HG03558 (cell line): ENCODE results near the gene RBMS3.

Experiments
- ATAC-seq: cut with Tn5 transposase; IDR thresholded peaks from one replicate; pipeline ENCODE4 v1.9.1; 2021; ENCODE audit warnings: moderate number of reproducible peaks; ENCODE audit not compliant: unreplicated experiment; ENCODE audit errors: extremely low read depth

RBMS3 gene

DNA sequence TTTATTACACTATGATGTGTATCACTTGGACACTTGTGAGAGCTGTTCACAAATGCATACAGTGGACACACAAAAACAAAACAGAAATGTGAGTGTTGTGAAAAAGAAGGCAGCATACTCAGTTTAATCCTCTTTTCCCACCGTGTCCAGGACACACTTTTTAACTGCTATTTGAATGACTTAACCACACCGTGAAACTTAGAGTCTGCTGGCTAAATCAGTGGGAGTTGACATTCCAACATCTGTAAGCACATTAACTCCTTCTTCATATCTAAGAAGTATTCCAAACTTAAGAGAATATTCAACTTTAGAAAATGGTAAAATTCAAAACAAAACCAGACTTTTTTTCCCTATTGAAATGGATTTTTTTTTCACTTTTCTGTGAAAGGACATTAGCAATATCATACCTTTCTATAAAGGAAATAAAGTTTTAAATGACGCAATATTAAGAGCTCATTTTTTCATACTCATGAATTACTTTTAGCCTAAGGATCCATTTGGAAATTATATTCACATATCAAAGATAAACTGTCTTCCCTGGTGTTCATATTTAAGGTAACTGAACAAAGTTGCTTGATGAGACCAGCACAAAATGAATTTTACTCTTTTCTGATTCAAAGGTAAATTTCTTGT, 316.6 kb downstream of the RBMS3 start:
- no peak for ATAC-seq

- no peak for ATAC-seq
Observed at GRCh38 chr3:29601861-29602585, 321.2 kb downstream of the RBMS3 start.

DNA sequence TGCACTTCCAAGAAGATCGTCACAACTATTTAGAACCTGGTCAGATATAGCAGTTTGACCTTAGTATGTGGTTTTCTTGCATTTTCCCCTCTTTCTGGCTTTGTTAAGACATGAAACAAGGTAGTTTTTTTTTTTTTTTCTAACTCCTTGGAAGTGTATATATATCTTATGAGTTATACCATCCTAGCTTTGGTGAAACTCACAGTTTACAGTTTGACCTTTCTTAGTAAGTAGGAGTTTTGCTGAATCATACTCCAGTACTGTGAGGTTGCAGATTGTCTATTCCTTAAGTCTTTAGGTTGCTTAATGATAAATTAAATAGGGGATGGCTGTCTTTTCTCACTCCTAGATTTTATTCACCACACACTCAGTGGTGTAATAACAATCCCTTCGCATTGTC, 325.0 kb downstream of the RBMS3 start:
- no peak for ATAC-seq

DNA sequence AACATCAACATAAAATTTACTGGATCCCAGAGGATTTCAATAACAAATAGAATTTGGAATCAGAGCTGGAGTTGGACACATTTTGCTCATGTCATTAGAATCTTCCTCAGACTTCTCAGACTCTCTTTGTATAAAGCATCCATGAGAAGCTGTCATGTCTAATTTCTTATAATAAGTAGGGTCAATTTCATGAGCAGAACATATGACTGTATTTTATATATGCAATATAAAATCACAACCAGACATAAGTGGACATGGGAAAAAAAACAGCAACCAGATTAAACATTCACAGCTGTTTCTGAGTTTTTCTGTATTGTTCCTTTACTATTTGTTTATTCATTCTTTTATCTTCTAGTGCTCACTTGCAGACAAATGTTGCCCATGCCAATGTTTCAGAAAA, 325.5 kb downstream of the RBMS3 start:
- no peak for ATAC-seq

- no peak for ATAC-seq
Observed at GRCh38 chr3:29608414-29609327, 327.8 kb downstream of the RBMS3 start.

DNA sequence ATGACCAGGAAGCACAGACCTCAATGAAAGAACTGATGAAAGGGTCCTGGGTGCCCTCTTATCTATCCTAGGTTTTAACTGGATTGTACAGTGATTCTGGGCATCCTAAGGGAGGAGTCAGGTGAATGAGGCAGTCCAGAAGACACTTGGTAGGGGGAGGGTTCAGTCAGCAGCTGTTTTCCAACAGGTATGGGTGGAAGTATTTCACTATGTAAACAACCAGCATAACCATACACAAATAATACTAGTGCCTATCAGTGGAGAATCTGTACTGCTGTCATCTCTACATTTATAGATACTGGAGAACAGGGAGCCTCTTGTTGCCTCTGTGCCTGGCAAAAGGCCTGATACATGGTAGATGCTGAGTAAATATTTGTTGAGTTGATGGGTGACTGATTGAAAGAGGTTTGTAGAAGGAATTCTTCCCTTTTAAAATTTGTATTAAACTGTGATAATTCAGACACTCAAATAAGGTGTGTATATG, 328.5 kb downstream of the RBMS3 start:
- no peak for ATAC-seq

DNA sequence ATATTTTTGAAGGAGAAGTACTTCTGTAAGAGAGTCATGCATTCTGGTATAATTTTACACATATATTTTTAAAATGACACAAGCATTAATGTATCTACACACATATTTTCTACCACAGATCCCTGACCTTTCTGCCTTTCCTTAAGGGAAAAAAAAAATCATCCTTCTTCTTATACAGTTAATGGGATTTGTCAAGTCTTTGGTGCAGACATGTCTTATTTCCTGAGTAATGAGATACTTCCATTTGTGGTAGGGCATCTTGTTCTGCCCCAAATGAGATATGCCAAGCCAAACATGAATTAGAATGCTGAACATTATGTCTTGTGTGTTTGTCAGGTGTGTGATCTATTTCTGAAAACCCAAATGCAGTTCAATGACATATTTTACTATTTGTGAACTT, 329.9 kb downstream of the RBMS3 start:
- no peak for ATAC-seq

- ATAC-seq = no peak
Observed at GRCh38 chr3:29611252-29611651, 330.4 kb downstream of the RBMS3 start.

GRCh38 chr3:29612536-29612935, 331.7 kb downstream of the RBMS3 start:
- ATAC-seq = no peak

DNA sequence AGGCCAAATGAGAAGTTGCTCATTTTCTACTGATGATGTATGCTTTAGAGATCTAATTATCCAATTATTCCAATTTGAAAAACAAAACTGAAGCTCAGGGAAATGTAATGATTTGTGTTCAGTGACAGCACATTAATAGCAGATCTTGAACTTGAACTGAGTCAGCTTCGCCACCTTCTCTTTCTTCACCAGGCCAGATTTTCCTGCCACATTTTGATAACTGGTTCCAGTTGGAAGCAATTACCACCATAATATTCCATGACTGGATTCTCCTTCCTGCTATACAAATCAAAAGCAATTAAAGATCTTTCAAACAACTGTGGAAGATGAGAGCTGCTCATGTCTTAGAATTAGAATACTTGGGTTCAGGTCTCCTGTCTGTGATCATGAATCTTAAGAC, 334.1 kb downstream of the RBMS3 start:
- ATAC-seq = no peak

DNA sequence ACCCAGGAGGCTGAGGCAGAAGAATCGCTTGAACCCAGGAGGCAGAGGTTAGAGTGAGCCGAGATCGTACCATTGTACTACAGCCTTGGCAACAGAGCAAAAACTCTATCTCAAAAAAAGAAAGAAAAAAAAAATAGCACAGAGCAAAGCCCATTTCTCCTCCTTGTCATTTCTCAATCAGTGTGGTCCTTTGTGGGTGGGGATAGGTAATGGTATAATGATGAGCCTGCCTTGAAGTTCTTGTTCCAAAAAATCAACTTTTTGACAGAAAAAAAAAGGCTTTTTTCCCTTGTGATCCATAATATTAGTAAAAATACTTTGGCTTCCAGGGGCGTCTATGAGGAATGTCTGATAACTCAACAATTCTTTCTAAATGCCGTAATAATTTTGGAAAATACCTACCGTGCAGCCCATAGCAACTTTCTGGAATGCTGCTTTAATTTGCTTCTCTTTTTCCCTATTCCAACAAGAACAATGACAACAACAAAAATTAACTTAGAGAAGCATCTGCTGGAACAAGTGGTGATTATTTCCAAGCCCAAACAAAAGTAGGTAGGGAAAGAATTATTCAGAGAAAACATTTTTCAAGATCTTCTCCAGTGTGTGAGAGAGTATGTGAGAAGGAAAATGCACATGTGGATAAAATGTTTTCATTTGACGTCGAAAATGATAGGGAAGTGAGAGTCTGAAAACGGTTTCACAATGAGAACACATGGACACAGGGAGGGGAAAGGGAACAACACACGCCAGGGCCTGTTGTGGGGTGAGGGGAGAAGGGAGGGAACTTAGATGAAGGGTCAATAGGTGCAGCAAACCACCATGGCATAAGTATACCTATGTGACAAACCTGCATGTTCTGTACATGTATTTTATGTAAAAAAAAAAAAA, 337.8 kb downstream of the RBMS3 start:
- no peak for ATAC-seq

- no peak for ATAC-seq
Observed at GRCh38 chr3:29619676-29620075, 338.8 kb downstream of the RBMS3 start.

- ATAC-seq = no peak
Observed at GRCh38 chr3:29627136-29628117, 346.6 kb downstream of the RBMS3 start.

GRCh38 chr3:29628795-29629194, 347.9 kb downstream of the RBMS3 start:
- ATAC-seq = no peak

DNA sequence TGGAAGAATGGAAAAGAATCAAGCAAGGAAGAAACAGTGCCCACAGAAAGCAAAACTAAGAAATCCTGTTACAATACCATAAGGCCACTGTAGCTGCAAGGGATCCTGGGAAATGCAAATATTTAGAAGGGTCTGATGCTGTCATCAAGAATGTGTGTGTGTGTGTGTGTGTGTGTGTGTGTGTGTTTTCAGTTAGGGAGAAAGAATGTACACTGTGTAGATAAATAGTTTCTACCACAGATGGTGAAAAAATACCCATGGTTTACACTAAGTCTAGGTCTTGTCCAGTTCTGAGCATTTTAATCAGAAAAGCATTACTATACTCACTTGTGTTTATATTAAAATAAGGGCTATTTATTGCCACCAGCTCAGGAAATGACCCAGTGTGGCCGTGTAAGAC, 355.0 kb downstream of the RBMS3 start:
- no peak for ATAC-seq

DNA sequence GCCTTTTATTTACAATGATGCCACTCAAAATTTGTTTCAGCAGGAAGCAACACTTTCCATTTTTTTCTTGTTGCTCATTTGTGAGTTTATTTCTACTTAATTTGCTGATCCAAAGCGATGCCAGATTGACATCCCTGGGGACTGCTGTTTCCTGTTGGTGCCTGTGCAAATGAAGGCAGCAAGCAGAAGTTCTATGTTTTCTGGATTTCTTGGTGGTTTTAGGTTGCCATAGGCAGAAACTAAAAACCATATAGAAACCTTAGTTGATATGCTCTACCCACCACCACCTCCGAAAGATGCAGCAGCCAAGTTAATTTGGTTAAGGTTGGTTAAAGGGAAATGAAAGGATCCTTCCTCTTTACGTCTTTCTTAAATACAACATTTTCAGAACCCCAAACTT, 356.2 kb downstream of the RBMS3 start:
- no peak for ATAC-seq

GRCh38 chr3:29639578-29640290, 358.9 kb downstream of the RBMS3 start:
- ATAC-seq = no peak

DNA sequence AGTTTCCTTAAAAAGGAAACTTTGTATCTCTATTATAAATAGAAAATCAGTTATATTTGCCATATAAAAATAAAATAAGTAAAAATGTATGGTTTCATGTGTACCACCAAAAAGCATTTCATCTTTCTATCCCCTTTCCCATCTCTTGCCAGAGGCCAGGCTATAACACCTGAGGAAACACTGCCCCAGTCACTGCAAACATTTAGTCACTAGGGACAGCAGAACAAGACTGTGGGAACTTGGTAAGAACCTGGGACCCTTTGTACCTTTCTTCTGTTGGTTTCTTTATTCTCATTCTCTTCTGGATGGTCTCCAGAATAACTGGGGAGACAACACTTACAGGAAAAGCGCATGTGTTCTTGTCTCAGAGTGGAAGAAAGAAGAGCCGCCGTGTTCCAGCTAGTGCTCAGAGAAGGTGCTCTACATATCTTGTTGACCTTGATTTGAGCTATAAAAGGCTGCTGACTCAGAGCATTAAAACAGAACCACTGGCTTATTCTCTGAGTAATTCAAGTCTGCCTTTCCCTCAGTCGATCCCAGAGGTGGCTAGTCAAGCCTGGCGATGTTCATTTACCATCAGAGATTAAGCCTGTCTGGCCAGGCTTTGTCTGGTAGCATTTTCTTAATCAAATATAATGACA, 361.6 kb downstream of the RBMS3 start:
- no peak for ATAC-seq
